Measurements from ENCODE around the gene KIF5B.

DNA sequence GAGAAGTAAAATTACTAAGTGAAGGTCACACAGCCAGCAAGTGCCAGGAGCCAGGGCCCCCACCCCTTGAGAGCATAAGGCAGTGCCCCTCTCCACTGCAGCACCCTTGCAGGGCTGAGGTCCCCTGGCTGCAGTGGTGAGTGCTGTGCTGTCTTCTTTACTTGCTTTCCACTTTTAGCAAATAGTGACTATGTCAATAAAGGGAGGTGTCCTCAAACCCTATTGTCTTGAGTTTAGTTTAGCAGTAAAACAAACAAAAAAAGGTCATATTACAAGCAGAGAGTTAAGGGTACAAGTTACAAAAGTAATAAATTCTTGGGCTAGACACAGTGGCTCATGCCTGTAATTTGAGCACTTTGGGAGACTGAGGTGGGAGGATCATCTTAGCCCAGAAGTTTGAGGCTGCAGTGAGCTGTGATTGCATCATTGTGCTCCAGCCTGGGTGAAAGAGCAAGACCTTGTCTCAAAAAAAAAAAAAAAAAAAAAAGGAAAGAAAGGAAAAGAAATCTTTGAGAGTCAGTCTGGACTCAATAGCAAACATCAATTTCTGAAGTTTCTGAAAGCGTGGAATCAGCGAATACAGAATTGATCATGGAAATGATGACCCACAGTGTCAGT is 39.0 kb upstream of the KIF5B start:
- no peak for TF ChIP-seq EZH2 (IDR thresholded peaks at IDR 0.05; ENCODE audit: borderline replicate concordance, low read depth, low read length, poor library complexity, severe bottlenecking)
- TF ChIP-seq CTCF (conservative IDR thresholded peaks at IDR 0.05; ENCODE audit: low read depth, low read length), result no peak
